Middle frontal gyrus (tissue), 1 donor: ENCODE measurements around the gene PRG3.

ENCODE experiments used
- DNase-seq: peaks from one replicate; pipeline ENCODE4 v3.0.0-alpha.2; 2015; ENCODE audit warnings: low spot score; ENCODE audit errors: extremely low spot score

PRG3 gene

DNA sequence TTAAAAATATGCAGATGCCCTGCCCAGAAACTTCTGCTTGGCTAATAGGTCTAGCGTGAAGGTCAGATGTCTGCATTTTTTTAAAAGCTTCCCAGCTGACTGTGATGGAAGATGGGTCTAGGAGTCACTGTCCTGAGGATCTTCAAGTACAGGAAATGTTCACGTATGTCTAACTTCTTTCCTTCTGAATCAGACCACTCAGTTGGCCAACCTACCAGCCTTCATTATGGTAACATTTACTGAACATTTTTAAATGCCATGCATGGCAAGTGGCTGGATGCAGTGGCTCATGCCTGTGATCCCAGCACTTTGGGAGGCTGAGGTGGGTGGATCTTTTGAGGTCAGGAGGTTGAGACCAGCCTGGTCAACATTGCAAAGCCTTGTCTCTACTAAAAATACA is 10.6 kb upstream of the PRG3 start:
- no peak for DNase-seq

DNA sequence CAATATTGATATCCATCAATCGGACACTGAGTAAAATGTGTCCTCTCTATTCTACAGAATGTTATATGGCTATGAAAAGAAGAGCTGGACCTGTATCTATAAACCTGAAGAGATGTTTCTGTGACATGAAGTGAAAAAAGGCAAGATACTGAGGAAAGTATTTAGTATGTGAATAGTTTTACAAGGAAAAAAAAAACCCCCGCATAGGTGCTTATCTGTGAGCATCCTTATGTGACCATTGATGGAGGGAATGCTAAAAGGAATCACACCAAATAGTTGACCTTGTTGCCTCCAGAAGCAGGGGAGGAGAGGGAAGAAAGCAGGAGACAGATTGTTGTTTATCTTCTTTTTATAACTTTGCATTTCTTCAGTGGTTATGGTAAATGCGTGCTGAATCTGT is 10.2 kb upstream of the PRG3 start:
- DNase-seq = no peak

DNA sequence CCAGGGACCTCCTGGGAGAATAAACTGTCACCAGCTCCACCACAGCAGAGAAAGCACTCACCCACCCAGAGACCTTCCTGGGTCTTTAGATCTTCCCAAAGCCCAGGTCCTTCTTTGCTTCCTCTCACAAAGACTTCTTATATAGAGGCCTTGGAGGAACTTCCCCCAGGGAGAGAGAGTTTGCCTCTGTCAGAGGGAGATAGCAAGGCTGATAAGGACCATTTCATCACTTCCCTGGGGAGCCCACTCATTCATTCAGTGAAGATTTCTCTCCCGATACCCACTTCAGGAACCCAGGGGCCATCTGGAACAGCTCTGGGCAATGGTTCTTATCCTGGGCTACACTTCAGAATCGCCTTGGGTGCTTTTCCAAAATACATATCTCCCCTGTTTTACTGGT is 9.6 kb upstream of the PRG3 start, which contains the start of gene PRG2:
Gene PRG2 (minus strand): TSS at position 116 of the 400 bp plus-strand sequence. CDS start 706 bp downstream, outside the sequence.
- DNase-seq = no peak

DNA sequence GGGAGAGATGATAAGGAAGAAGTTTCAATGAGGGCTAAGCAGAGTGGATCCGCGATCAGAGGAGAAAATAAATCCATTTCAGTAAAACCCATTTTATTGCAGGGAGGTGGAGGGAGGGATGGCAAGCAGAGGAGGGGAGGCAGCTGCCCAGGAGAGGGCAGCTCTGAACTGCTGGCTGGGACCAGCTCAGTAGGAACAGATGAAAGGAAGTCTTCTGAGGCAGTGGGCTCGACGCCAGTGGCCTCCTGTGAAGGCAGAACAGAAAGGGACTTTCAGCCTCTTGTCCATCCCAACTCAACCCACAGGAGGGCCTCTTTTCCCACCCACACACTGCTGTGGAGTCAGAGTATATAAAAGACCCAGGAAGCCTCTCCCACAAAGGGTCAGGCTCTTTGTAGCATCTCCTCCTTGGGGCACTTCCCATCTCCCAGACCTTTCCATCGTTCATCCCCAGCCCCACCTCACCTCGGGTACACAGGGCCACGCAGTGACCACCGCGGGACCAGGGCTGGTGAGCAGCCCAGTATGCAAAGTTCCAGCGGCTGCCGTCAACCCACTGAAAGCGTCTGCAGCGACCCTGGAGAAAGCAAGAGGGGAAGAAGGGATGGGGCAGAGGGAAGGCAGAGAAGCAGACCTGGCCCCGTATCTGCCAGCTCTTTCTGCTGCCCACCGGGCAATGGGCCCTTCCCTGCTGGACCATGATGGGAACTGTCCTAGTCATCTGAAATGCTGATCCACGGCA is 6.5 kb upstream of the PRG3 start:
- DNase-seq = no peak

DNA sequence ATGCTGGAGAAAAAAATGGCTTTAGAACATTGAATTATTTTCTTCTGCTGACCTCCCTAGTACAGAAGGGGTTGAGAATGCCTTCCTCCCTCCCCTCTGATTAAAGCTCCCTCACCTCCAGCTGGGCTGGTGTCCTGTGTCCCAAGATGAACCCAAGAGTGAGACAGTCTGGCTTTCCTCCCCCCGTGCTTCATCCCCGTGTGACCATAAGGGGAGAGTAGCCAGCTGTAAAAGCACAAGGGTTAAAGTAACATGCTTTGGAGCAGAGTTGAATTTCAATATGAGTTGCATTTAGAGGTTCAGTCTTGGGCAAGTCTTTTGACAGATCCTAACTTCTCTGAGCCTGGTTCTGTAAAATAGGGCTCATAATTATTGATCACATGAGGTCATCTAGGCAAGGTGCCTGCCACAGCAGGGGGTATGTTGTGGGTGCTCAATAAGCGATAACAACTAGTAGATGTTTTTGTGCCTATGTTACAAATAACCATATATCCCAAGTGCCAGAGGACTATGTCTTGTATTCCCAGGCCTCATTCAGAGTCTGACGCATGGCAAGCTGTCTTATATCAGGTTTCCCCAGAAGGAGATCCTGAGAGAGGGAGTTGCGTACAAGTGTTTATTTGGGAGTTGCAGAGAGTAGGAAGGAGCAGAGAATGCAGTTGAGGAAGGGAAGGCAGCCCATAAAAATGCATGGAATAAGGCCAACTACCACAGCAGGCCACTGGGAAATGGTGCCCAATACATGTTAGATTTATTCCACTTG is 5.4 kb upstream of the PRG3 start:
- no peak for DNase-seq

DNA sequence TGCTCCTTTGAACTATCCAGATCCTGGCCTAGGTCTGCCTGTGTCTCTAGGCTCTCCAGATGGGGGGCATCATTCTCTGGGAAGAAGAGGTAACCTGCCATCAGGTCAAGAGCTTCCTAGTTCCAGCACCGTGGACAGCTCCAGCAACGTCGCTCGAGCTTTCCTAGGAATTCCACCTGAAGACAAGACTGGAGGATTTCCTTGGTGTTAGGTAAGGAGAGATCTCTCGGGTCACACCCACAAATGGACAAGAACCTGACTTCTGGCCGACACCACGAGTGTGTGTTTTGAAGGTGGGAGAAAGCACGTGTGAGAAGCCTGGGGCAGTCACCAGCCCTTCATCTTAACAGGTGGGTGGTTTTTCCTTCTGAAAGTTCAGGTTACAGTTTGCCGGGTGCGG is 1.2 kb downstream of the PRG3 start:
- no peak for DNase-seq

DNA sequence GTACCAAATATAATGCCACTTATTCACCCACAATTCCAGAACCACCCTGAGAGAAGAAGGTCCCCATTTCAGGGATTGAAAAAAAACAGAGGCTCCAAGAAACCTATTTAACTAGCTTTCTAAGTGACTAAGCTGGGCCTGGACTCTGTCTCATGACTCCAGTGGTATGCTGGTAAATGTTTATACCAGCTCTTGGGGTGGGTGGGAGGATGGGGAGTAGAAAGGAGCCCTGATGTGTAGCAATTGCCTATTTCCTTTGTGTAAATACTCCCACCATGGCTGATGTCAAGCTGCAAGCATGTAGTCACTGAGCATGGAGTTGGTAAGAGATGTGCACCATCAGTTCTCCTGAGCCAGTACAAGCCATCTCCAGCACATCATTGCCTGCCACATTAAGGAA is 2.8 kb downstream of the PRG3 start:
- DNase-seq = no peak

DNA sequence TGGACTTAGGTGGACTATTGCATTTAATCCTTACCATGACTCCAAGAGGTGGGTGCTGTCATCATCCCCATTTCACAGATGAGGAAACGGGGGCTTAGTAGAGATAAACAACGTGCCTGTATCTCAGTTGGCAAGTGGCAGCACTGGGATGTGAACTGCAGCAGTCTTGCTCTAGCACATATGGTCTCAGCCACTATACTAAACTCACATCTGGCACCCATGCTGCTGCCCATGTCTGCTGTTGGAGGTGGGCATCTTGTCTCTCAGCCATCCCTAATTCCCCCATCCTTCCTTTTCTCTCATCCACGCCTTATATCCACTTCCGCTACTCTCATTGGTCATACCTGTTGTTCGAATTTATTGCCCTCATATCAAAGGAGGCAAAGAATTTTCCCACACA is 3.8 kb downstream of the PRG3 start:
- no peak for DNase-seq

DNA sequence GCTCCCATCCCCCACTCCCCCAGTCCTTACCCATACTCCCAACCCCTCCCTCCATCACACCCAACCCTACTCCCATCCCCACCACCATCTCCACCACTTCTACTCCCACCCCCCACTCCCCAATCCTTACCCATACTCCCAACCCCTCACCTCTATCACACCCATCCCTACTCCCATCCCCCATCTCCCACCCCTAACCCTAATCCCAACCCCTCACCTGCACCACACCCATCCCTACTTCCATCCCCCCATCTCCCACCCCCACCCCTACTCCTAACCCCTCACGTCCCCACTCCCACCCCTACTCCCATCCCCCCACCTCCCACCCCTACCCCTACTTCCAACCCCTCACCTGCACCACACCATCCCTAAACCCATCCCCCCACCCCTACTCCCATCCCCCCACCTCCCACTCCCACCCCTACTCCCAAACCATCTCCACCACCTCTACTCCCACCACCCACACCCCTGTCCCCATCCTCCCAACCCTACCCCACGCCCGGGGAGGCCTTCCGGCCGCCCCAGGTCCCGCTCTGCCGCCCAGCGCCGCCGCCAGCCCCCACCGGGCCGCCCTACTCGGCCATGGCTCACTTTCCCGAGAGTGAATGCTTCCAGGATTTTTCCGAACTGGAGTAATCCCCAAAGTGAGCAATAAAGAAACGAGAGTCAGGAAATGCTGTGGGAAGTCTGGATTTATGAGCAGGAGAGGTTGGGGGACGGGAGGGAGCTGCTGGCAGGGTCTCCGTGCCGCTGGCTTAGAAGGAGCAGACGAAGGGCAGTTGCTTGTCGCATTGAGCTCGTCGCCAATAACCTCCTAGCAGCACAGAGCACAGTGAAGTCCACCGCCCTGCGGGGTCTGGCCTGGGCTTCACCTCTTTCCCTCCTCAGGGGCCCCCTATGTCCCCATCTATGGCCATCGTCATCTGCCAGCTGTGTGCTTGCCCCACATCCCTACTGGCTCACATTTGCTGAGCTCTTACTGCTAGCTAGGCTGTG is 4.6 kb downstream of the PRG3 start:
- DNase-seq = no peak

DNA sequence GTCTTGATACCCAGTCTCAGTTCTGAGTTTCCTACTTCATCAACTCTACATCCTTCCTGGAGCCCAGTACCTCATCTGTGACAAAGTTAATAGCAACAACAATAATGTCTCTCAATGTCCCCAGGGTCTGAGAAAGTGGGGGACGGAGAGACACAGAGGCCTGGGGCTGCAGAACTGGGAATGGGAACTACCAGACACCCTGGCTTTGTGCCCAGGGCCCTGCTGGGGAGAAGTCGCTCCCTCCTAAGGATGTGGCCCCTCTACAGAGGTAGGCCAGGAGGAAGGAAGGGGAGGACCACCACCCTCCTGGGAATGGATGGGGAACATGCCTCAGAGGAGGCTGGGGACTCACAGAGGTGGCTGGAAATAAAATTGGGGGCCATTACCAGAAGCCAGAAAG is 5.5 kb downstream of the PRG3 start:
- DNase-seq = no peak

DNA sequence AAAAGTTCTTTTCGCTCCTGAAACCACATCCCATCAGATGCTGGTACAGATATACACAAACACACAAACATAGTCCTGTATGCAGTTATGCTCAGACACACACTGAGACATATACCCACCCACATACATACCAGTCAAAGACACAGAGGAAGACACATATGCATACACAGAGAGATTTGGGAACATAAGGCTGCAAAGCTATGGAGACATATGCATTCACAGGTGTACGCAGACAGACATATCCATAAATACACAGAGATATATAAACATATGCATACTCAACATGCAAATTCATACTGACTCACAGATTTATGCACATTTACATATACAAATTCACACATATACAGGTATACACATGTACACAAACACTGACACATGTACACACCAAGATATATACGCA is 6.0 kb downstream of the PRG3 start:
- DNase-seq = no peak

DNA sequence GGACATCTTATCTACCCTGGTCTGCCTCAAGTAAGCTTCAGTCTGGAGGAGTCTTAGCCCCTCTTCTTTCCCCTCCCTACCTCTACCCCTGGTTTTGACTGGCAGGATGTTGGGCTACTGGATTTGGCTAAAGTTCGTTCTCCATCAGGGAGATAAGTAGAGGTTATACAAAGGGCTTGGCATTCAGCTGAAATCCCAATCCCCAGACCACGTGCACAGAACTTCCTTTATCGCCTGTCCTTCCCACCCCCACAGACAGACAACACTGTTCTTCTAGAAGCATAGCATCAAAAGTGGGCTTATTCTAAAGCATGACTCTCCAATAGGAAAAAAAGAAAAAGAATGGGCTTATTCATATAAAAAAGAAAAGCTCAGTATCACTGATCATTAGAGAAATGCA is 7.8 kb downstream of the PRG3 start:
- no peak for DNase-seq

DNA sequence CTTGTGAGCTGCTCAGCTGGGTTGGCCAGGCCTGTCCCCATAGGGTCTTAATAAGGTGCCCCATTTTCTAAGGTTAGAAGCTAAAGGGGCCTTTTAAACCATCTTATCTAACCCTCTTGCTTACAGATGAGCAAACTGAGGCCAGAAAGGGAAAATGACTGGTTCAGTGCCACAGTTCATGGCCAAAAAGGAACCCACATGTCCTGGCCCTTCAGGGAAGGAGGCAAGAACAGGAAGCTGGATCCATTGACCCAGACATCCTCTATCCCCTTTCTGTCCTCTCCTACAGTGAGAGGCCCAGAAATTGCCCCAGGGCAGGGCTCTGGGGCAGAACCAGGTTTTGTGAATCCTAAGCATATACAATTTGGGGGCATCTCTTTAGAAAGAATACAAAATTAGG is 10.0 kb downstream of the PRG3 start:
- DNase-seq = no peak

DNA sequence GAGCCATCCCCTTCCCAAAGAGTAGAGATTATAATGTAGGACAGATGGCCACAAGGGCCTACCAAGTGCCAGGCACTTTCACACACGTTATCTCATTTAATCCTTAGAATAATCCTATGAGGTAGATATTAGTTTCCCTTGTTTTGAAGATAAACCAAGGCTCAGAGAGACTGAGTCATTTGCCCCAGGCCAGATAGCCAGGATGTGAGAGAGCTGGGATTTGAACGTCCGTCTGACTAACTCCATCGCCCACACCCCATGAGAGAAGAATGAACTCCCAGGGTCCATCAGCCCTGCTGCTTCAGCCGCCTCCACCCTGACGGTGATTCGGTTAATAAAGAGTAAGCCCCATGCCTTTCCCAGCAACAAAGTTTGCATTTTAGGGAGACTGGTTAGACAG is 10.7 kb downstream of the PRG3 start:
- no peak for DNase-seq

DNA sequence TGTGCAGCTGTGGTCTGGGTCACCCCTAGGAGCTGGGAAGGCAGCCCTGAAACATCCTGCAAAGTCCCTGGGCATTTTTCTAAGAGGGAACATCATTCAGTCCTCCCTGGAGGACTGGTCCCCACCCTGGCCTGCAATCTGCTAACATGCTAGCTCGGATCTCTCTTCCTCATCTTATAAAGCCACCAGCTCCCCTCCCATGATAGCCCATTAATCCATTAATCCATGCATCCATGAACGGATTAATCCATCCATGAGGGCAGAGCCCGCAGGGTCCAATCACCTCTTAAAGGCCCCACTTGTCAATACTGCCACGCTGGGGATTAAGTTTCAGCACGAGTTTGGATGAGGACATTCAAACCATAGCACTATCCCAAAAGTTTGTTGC is 12.1 kb downstream of the PRG3 start:
- no peak for DNase-seq

DNA sequence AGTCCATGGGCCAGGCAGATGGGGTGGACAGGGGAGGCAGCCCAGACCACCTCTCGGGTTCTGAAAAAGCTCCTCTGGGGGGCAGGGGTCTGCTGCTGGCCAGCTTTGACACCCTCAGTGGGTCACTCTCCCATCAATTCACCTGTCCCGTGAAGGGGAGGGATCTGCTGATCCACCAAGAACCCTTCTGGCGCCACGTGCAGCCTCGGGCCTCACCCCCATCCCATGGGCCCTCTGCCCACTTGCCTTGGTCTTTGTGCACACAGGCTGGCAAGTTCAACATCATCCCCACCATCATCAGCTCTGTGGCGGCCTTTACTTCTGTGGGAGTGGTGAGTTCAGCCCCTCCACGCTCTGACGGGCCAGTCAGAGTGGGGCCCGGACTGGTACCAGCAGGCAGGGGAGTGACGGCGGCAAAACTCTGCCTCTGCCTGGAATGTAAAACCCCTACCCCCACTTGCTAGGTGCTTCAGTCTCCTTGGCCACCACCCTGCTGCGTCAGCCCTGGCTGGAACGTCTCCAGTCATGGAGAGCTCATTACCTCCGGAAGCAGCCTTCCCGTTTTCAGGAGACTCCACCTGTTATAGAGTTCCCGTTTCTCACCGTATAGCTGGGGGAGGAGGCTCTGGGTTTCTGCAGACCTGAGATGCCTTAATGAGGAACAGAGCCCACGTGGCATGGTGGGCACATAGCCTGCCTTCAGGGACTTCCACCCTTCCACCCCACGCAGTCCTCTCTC is 12.7 kb downstream of the PRG3 start:
- DNase-seq = no peak

DNA sequence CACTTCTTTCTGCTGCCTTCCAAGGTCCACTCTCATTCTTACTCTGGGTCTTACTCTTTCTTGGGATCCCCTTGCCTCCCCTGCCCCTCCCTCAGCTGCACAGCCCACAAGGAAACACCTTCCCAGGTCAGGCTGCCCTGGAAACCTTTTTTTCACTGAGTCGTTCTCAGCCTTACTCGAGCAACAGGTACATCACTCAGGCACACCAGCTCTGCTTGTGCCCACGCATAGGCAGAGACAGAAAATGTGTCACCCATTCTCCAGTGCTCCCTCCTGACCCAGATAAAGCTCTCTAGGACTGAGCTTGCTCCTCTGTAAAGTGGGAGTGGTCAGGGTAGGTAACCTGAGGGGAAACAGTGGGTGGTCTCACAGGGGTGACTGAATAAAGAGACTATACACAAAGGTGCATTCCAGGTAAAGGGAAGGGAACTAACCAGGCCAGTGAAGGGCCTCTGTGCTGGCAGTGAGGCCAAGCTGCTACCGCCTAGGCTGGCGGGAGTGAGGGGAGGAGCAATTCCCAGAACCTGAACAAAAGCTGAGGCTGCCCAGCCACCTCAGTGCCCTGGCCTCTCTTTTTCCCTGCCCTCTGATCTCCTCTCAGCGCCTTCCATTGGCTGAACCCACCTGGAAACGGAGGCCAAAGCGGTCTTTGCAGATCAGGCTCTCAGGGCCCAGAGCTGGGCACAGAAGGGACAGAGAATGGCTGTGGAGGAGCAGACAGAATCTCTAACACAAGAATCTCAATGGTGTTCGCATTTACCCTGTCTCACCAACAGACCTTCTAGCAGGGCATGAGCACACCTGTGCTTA is 15.9 kb downstream of the PRG3 start:
- no peak for DNase-seq

DNA sequence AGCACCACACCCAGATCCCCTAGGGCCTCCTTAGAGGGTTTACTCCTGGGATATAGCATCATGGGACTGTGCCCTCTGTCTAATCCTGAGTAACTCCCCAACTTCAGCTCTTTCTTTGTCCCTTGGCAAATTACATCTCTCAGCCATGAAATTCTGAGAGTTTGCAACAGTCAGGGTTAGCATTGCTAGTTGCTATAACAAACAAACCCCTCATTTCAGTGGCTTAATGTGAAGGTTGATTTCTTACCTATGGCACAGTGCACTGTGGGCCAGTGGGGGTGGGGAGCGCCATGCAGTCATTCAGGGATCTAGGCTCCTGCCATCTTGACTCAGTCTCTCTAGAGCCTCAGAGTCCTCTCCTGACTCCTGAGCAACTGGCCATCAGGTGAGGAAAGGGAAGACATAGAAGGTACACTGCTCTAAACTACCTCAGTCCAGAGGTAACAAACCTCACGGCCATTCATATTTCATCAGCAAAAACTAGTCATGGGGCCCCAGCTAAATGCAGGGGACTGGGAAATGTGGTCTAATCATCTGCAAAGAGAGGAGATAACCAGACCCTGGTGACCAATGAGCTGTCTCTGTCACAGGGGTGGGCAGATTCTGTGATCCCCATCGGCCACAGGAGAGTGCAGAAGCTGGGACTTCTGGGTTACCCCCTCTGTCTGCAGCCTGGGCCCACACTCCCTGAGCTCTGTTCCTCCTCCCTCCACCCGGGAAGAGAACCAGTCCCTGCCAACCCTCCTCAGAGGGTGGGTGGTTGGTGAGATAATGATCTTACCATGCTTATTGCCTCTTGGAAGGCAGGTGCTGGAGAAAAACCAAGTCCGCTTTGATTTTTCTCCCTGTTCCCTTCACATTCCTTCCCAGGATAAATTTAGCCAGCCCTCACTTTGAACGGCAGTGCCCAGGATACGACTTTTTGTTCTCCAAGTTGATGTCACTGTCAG is 17.5 kb downstream of the PRG3 start:
- DNase-seq = peak; percentile 18

DNA sequence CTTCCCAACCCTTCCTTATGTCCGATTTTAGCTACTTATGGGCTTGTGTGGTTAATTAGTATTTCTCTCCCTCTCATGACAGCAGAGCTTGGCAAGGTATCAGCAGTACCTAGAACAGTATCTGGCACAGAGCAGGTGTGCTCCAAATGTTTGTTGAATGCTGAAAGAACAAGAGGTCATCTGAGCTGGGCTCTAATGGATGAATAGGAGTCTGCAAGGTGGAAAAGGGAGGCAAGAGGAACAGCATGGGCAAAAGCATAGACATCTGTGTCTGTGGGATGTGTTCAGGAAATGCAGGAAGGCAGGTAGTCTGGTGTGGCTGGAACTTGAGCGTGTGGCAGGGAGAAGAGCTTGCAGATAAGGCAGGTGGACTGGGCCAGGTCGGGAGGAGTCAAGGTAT is 19.0 kb downstream of the PRG3 start:
- DNase-seq = no peak
